K562 (cell line): ENCODE measurements around the gene N4BP2. TPM values are rescaled to one million over a fixed set of nuclear protein-coding genes. Genes with fewer than 3 reads are reported as not detected.

Source experiments
- BRF2 ChIP-seq: IDR thresholded peaks from 3 replicates; pipeline ENCODE4 v1.6.1; 2011; ENCODE audit warnings: borderline replicate concordance, mild to moderate bottlenecking; ENCODE audit not compliant: insufficient read length, insufficient read depth
- CBFB ChIP-seq: sonication (generic); formaldehyde crosslinking; IDR thresholded peaks from 2 replicates; pipeline ENCODE4 v1.4.0; 2020; ENCODE audit warnings: mild to moderate bottlenecking, missing genetic modification reagents
- CBX2 ChIP-seq: fragments of 200-600 bp; sonication (generic); IDR thresholded peaks from one replicate; pipeline ENCODE4 v1.6.1; 2012; ENCODE audit warnings: mild to moderate bottlenecking, low read length, inconsistent platforms; ENCODE audit not compliant: insufficient read depth, poor library complexity, severe bottlenecking
- ETV5 ChIP-seq: sonication (generic); formaldehyde crosslinking; IDR thresholded peaks from 2 replicates; pipeline ENCODE4 v1.4.0; 2020; ENCODE audit warnings: low read depth, mild to moderate bottlenecking, missing genetic modification reagents
- FOXJ2 ChIP-seq: fragments of 200-800 bp; sonication (Bioruptor generic); IDR thresholded peaks from 2 replicates; pipeline ENCODE4 v1.6.1; 2016; ENCODE audit warnings: missing genetic modification characterization, missing compliant biosample characterization
- HDAC1 ChIP-seq, 2 experiments: fragments of 450-650 bp; IDR thresholded peaks; 2 replicates each; pipeline ENCODE4 v1.6.1; 2016 to 2017; ENCODE audit warnings: inconsistent platforms in 1 of 2, mild to moderate bottlenecking in 1 of 2, moderate library complexity in 1 of 2
- MECOM ChIP-seq: fragments of 250-450 bp; sonication (Bioruptor Pico); IDR thresholded peaks from 2 replicates; pipeline ENCODE4 v1.8.0; 2022; ENCODE audit warnings: inconsistent platforms
- MEF2D ChIP-seq: conservative IDR thresholded peaks from 2 replicates; pipeline ENCODE4 v1.6.1; 2016; ENCODE audit warnings: low read depth, missing genetic modification characterization, missing compliant biosample characterization
- NCOR1 ChIP-seq: fragments of 450-650 bp; IDR thresholded peaks from 2 replicates; pipeline ENCODE4 v1.6.1; 2016; ENCODE audit warnings: mild to moderate bottlenecking, moderate library complexity
- PCBP1 ChIP-seq: fragments of 200-400 bp; formaldehyde crosslinking; IDR thresholded peaks from 2 replicates; pipeline ENCODE4 v1.6.1; 2018; ENCODE audit warnings: mild to moderate bottlenecking, low read depth, low read length; ENCODE audit not compliant: poor library complexity, severe bottlenecking
- PCBP2 ChIP-seq: fragments of 200-400 bp; formaldehyde crosslinking; IDR thresholded peaks from 2 replicates; pipeline ENCODE4 v1.6.1; 2018; ENCODE audit warnings: low read length, low read depth, mild to moderate bottlenecking, moderate library complexity; ENCODE audit not compliant: poor library complexity, severe bottlenecking
- PHTF2 ChIP-seq: fragments of 250-450 bp; sonication (Bioruptor Pico); IDR thresholded peaks from 2 replicates; pipeline ENCODE4 v1.5.0; 2021; ENCODE audit warnings: mild to moderate bottlenecking
- POLR2B ChIP-seq: fragments of 450-650 bp; IDR thresholded peaks from 2 replicates; pipeline ENCODE4 v1.6.1; 2018; ENCODE audit warnings: low read depth; ENCODE audit not compliant: partially characterized antibody
- RBFOX2 ChIP-seq: fragments of 200-400 bp; formaldehyde crosslinking; IDR thresholded peaks from 2 replicates; pipeline ENCODE4 v1.6.1; 2017; ENCODE audit warnings: low read depth, mild to moderate bottlenecking, low read length, moderate library complexity
- SAFB ChIP-seq: fragments of 200-400 bp; formaldehyde crosslinking; IDR thresholded peaks from 2 replicates; pipeline ENCODE4 v1.6.1; 2017; ENCODE audit warnings: low read depth, low read length, borderline replicate concordance
- SIRT6 ChIP-seq: IDR thresholded peaks from one replicate; pipeline ENCODE4 v1.6.1; 2012; ENCODE audit warnings: low read depth, mild to moderate bottlenecking, control low read depth, inconsistent platforms, low read length, moderate library complexity
- SMARCA4 ChIP-seq: fragments of 450-650 bp; IDR thresholded peaks from 2 replicates; pipeline ENCODE4 v1.6.1; 2016
- TAF1 ChIP-seq: IDR thresholded peaks from 2 replicates; pipeline ENCODE4 v1.6.1; 2011; ENCODE audit warnings: mild to moderate bottlenecking, low read length, moderate library complexity; ENCODE audit not compliant: insufficient read depth, control insufficient read depth, severe bottlenecking; ENCODE audit errors: extremely low read depth
- TAL1 ChIP-seq: fragments of 450-650 bp; IDR thresholded peaks from 2 replicates; pipeline ENCODE4 v1.6.1; 2016; ENCODE audit warnings: mild to moderate bottlenecking
- TCF7 ChIP-seq: sonication (generic); IDR thresholded peaks from 2 replicates; pipeline ENCODE4 v1.6.1; 2016; ENCODE audit warnings: antibody characterized with exemption, borderline replicate concordance
- XRCC5 ChIP-seq: fragments of 200-400 bp; formaldehyde crosslinking; IDR thresholded peaks from 2 replicates; pipeline ENCODE4 v1.6.1; 2017; ENCODE audit warnings: low read depth, mild to moderate bottlenecking, low read length
- ZKSCAN8 ChIP-seq: fragments of 200-800 bp; sonication (Bioruptor generic); IDR thresholded peaks from 2 replicates; pipeline ENCODE4 v1.6.1; 2016; ENCODE audit warnings: missing genetic modification characterization, missing compliant biosample characterization
- ZNF12 ChIP-seq: sonication (generic); formaldehyde crosslinking; IDR thresholded peaks from 2 replicates; pipeline ENCODE4 v1.4.0; 2020; ENCODE audit warnings: mild to moderate bottlenecking, missing genetic modification reagents
- ZNF133 ChIP-seq: fragments of 250-450 bp; sonication (Bioruptor Pico); IDR thresholded peaks from 2 replicates; pipeline ENCODE4 v1.4.0; 2020; ENCODE audit warnings: mild to moderate bottlenecking
- ZNF146 ChIP-seq: IDR thresholded peaks from one replicate; pipeline ENCODE4 v1.6.1; 2018; ENCODE audit warnings: missing compliant biosample characterization; ENCODE audit not compliant: unreplicated experiment
- ZNF224 ChIP-seq: sonication (generic); formaldehyde crosslinking; IDR thresholded peaks from 2 replicates; pipeline ENCODE4 v1.8.0; 2022; ENCODE audit warnings: mild to moderate bottlenecking, missing genetic modification reagents
- ZNF639 ChIP-seq, 2 experiments: fragments of 200-800 bp in 1 of 2; sonication (Bioruptor generic) in 1 of 2; sonication (generic) in 1 of 2; formaldehyde crosslinking in 1 of 2; IDR thresholded peaks in 1 of 2; conservative IDR thresholded peaks in 1 of 2; 2 replicates each; pipeline versions ENCODE4 v1.5.0 to v1.6.1; 2016 to 2020; ENCODE audit warnings: missing compliant biosample characterization in 1 of 2, missing genetic modification characterization in 1 of 2, missing genetic modification reagents in 1 of 2
- ZSCAN32 ChIP-seq: fragments of 450-650 bp; formaldehyde crosslinking; IDR thresholded peaks from 2 replicates; pipeline ENCODE4 v1.4.0; 2020; ENCODE audit warnings: mild to moderate bottlenecking, moderate library complexity
- polyA plus RNA-seq, 8 experiments: library from polyadenylated mRNA; depleted of rRNA in 4 of 8; stranded (reverse) in 5 of 8; unstranded in 3 of 8; fragments of >200 nt; fragmentation: Nextera tagmentation in 2 of 8; fragmentation: Illumina TruSeq in 1 of 8; extraction: Ambion mirVana in 2 of 8; extraction: Trizol in 1 of 8; gene quantifications; 2 replicates each; pipeline versions ENCODE4 v1.2.1 to v1.2.3, GENCODE V29; 2011 to 2014; ENCODE audit warnings: inconsistent platforms in 1 of 8, missing spikeins in 1 of 8
- total RNA-seq, 7 experiments: library from RNA; depleted of rRNA in 6 of 7; stranded (reverse); fragments of >200 nt in 6 of 7; fragmentation: Illumina TruSeq in 2 of 7; extraction: Trizol in 2 of 7; gene quantifications; 2 replicates each; pipeline versions ENCODE4 v1.2.1 to v1.2.3, GENCODE V29; 2011 to 2021; ENCODE audit warnings: low replicate concordance in 1 of 7

The N4BP2 gene
- total and polyA plus RNA-seq, 9 of the 15 experiments (the other 6 are each of a cell fraction or from before 2014, with no cell fraction given): 2.7 to 12.6 (median 7.6) TPM

GRCh38 chr4:40197879-40198689 lies 141.4 kb downstream of the N4BP2 start (continued):
- TF ChIP-seq ZNF639 (CRISPR knock-in tag; conservative IDR thresholded peaks at IDR 0.05 in 1 of 2, IDR thresholded peaks at IDR 0.05 in 1 of 2) (0 out of 4 replicates have a peak, but pooled peaks of 1 of the 2 experiments have one; percentile 36), ZNF133 (no peak), PHTF2 (CRISPR knock-in tag) (no peak), PCBP2 (no peak), NCOR1 (peak; percentile 61), ZNF146 (CRISPR knock-in tag) (no peak), CBFB (CRISPR knock-in tag) (no peak), ZSCAN32 (no peak), POLR2B (peak; percentile 72), ZKSCAN8 (CRISPR knock-in tag) (no peak), BRF2 (no peak), MEF2D (no peak), HDAC1 (IDR thresholded peaks at IDR 0.05) (peak in 1 of 2 experiments; percentile 73; a peak in 2 of 4 replicates), SMARCA4 (peak; percentile 79), TCF7 (0 out of 2 replicates have a peak, but pooled peaks have one; percentile 34), FOXJ2 (peak; percentile 46; the same call in 1 of the 2 replicates), ZNF12 (CRISPR knock-in tag) (no peak), RBFOX2 (peak; percentile 76), ETV5 (CRISPR knock-in tag) (no peak), SAFB (no peak), CBX2 (no peak), TAL1 (peak; percentile 55), SIRT6 (no peak), ZNF224 (CRISPR knock-in tag) (no peak), PCBP1 (no peak), TAF1 (peak; percentile 51), MECOM (CRISPR knock-in tag) (peak; percentile 92), XRCC5 (no peak)
